ENCODE results near the gene PSMB10.

DNA sequence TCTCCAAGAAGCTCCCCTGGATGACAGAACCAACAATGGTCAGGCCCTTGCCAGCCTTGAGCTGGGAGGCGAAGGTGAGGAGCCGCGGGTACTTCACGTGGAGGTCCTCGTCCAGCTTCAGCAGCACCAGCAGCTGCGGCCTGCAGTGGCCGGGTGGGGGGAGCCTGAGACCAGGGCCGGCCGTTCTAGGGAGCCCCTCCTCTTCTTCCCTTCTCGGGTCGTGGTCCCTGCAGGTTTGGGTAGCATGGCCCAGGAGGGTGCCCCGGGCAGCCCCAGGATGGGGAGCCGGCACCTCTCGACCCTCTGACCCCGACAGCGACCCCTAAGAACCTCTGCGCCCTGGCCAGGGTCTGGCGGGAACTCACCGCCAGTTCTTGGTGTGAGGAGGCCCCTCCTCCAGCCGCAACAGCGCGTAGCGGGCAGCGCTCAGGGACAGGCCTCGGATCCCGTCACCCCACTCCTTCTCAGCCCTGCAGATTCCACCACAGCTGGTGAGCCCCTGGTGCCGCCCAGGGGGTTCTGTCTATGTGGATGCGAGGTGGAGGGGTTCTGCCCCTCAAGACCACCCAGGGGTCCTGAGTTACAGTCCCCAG lies 10.4 kb upstream of the PSMB10 start:
- TF ChIP-seq, protein P1, sequence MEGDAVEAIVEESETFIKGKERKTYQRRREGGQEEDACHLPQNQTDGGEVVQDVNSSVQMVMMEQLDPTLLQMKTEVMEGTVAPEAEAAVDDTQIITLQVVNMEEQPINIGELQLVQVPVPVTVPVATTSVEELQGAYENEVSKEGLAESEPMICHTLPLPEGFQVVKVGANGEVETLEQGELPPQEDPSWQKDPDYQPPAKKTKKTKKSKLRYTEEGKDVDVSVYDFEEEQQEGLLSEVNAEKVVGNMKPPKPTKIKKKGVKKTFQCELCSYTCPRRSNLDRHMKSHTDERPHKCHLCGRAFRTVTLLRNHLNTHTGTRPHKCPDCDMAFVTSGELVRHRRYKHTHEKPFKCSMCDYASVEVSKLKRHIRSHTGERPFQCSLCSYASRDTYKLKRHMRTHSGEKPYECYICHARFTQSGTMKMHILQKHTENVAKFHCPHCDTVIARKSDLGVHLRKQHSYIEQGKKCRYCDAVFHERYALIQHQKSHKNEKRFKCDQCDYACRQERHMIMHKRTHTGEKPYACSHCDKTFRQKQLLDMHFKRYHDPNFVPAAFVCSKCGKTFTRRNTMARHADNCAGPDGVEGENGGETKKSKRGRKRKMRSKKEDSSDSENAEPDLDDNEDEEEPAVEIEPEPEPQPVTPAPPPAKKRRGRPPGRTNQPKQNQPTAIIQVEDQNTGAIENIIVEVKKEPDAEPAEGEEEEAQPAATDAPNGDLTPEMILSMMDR (IDR thresholded peaks at IDR 0.05) = no peak
- no peak for TF ChIP-seq EP300 (IDR thresholded peaks at IDR 0.05)
